OCI-LY1 (cell line): ENCODE measurements around the gene ABCG2.

Experiments used
- CTCF ChIP-seq: fragments of 200-600 bp; sonication (generic), shearing (Covaris generic); IDR thresholded peaks from 2 replicates; pipeline ENCODE4 v1.5.1; 2017; ENCODE audit warnings: mild to moderate bottlenecking, antibody characterized with exemption, low read length, moderate library complexity, mixed read lengths
- EZH2 ChIP-seq: fragments of 200-600 bp; sonication (generic), shearing (Covaris generic); IDR thresholded peaks from 2 replicates; pipeline ENCODE4 v1.8.0; 2017; ENCODE audit warnings: borderline replicate concordance, mixed run types, mild to moderate bottlenecking, antibody characterized with exemption, low read length, moderate library complexity, mixed read lengths

- TF ChIP-seq CTCF = no peak
- no peak for TF ChIP-seq EZH2
These were observed 80.4 kb downstream of the ABCG2 start for GRCh38 chr4:88077911-88078524.
